ENCODE measurements around the gene FASTKD3. TPM values are rescaled to one million over a fixed set of nuclear protein-coding genes. Genes with fewer than 3 reads are reported as not detected.
"Not testable (repeated sequence)": the region's sequence is repeated elsewhere in the genome, so short reads cannot be mapped to it uniquely, and the experiment has no call there.

Gene FASTKD3
- total and polyA plus RNA-seq, 2 donors (not counting 1 experiment from before 2014, with no cell fraction given) = 6.6 to 10.0 TPM

GRCh38 chr5:7916171-7916804 lies 47.5 kb upstream of the FASTKD3 start:
- Histone ChIP-seq H3K9ac (ENCODE audit: low read length) (no peak overlapping the region), H3K9me3 (ENCODE audit: control extremely low read depth in 1 of 3, control insufficient read depth in 2 of 3, insufficient read depth in 1 of 3, low read length in 2 of 3) (peaks cover 2 to 8% (median 8%) of the 10 kb centered on the region in 3 donors), H3K36me3 (replicated peaks in 1 of 2; ENCODE audit: control extremely low read depth in 1 of 2, control insufficient read depth in 1 of 2, extremely low read depth in 1 of 2, insufficient read depth in 2 of 2, low read length in 1 of 2) (no peaks in the 10 kb centered on the region), H3K27me3 (replicated peaks in 1 of 4; ENCODE audit: control extremely low read depth in 1 of 4, control insufficient read depth in 3 of 4, insufficient read depth in 4 of 4, low read length in 3 of 4) (no peaks in the 10 kb centered on the region), H4K20me1 (ENCODE audit: control insufficient read depth, insufficient read depth, low read length, poor library complexity, severe bottlenecking) (no peaks in the 10 kb centered on the region), H3K79me2 (ENCODE audit: control insufficient read depth, insufficient read depth, low read length) (no peaks in the 10 kb centered on the region), H3K4me1 (ENCODE audit: control insufficient read depth in 2 of 2, insufficient read depth in 2 of 2, low read length in 2 of 2) (no peaks in the 10 kb centered on the region), H2AFZ (ENCODE audit: insufficient read depth, low read depth, low read length, poor library complexity, severe bottlenecking) (no peak overlapping the region), H3K27ac (ENCODE audit: low read length in 2 of 2) (no peak overlapping the region), H3K4me3 (ENCODE audit: control extremely low read depth in 1 of 5, extremely low read depth in 1 of 5, insufficient read depth in 1 of 5, low read depth in 2 of 5, low read length in 4 of 5) (no peak overlapping the region), H3K4me2 (replicated peaks; ENCODE audit: low read depth, low read length, poor library complexity, severe bottlenecking) (no peak overlapping the region)
- H3K27ac Mint-ChIP-seq = no peak overlapping the region
- no peaks in the 10 kb centered on the region for H3K4me1 Mint-ChIP-seq
- CTCF ChIA-PET = interaction anchor here (1.1 kb wide), 1 partner anchor 41 kb away, joined by 3 read pairs; no protein-coding TSS in a partner anchor
- ATAC-seq (ENCODE audit: low read depth) (no peak), DNase-seq (no peak)
- TF ChIP-seq, protein P1, sequence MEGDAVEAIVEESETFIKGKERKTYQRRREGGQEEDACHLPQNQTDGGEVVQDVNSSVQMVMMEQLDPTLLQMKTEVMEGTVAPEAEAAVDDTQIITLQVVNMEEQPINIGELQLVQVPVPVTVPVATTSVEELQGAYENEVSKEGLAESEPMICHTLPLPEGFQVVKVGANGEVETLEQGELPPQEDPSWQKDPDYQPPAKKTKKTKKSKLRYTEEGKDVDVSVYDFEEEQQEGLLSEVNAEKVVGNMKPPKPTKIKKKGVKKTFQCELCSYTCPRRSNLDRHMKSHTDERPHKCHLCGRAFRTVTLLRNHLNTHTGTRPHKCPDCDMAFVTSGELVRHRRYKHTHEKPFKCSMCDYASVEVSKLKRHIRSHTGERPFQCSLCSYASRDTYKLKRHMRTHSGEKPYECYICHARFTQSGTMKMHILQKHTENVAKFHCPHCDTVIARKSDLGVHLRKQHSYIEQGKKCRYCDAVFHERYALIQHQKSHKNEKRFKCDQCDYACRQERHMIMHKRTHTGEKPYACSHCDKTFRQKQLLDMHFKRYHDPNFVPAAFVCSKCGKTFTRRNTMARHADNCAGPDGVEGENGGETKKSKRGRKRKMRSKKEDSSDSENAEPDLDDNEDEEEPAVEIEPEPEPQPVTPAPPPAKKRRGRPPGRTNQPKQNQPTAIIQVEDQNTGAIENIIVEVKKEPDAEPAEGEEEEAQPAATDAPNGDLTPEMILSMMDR (IDR thresholded peaks at IDR 0.05) = no peak
- H3K27me3 Mint-ChIP-seq = no peaks in the 10 kb centered on the region
- POLR2A ChIA-PET = no interaction called here
- peaks cover 13% of the 10 kb centered on the region for H3K9me3 Mint-ChIP-seq (ENCODE audit: insufficient read depth)
- WGBS (ENCODE audit: insufficient coverage) = 88% methylated on average over 2 of the region's 6 CpGs
- intact Hi-C loops (cut with micrococcal nuclease) = no loop called here
- H3K4me3 Mint-ChIP-seq = no peak overlapping the region

- H3K27me3 Mint-ChIP-seq; H3K36me3 ChIP-seq (replicated peaks in 1 of 2; ENCODE audit: control extremely low read depth in 1 of 2, control insufficient read depth in 1 of 2, extremely low read depth in 1 of 2, insufficient read depth in 2 of 2, low read length in 1 of 2); intact Hi-C loops (cut with micrococcal nuclease); H3K27ac Mint-ChIP-seq; H3K79me2 ChIP-seq (ENCODE audit: control insufficient read depth, insufficient read depth, low read length); H4K20me1 ChIP-seq (ENCODE audit: control insufficient read depth, insufficient read depth, low read length, poor library complexity, severe bottlenecking); H3K4me3 ChIP-seq (ENCODE audit: control extremely low read depth in 1 of 5, extremely low read depth in 1 of 5, insufficient read depth in 1 of 5, low read depth in 2 of 5, low read length in 4 of 5); H3K27me3 ChIP-seq (replicated peaks in 1 of 4; ENCODE audit: control extremely low read depth in 1 of 4, control insufficient read depth in 3 of 4, insufficient read depth in 4 of 4, low read length in 3 of 4); H3K9ac ChIP-seq (ENCODE audit: low read length); DNase-seq; H3K4me3 Mint-ChIP-seq; H3K4me2 ChIP-seq (replicated peaks; ENCODE audit: low read depth, low read length, poor library complexity, severe bottlenecking); H2AFZ ChIP-seq (ENCODE audit: insufficient read depth, low read depth, low read length, poor library complexity, severe bottlenecking); H3K27ac ChIP-seq (ENCODE audit: low read length in 2 of 2); POLR2A ChIA-PET; H3K4me1 ChIP-seq (ENCODE audit: control insufficient read depth in 2 of 2, insufficient read depth in 2 of 2, low read length in 2 of 2); ATAC-seq (ENCODE audit: low read depth); H3K4me1 Mint-ChIP-seq: not testable (repeated sequence)
- H3K9me3 Mint-ChIP-seq (ENCODE audit: insufficient read depth) = peaks cover 22% of the 10 kb centered on the region
- WGBS (ENCODE audit: insufficient coverage) = 91% methylated on average over 2 of the region's 3 CpGs
- CTCF ChIA-PET = interaction anchor here (0.6 to 0.9 kb wide), 2 partner anchors 13 to 15 kb away, joined by 3 read pairs; no protein-coding TSS in a partner anchor
- peaks cover 3 to 35% (median 8%) of the 10 kb centered on the region in 3 donors for H3K9me3 ChIP-seq (ENCODE audit: control extremely low read depth in 1 of 3, control insufficient read depth in 2 of 3, insufficient read depth in 1 of 3, low read length in 2 of 3)
Measured at GRCh38 chr5:7911429-7911771, 42.6 kb upstream of the FASTKD3 start.
